HepG2 (cell line): Measurements from ENCODE around the gene NAA38. TPM values are rescaled to one million over a fixed set of nuclear protein-coding genes. Genes with fewer than 3 reads are reported as not detected.

Source experiments
- JARID2 ChIP-seq: sonication (generic); formaldehyde crosslinking; IDR thresholded peaks from 2 replicates; pipeline ENCODE4 v1.8.1; 2023; ENCODE audit warnings: missing genetic modification reagents, inconsistent platforms; ENCODE audit not compliant: insufficient replicate concordance
- YEATS4 ChIP-seq: sonication (generic); formaldehyde crosslinking; IDR thresholded peaks from 2 replicates; pipeline ENCODE4 v1.4.0; 2020; ENCODE audit warnings: missing genetic modification reagents, borderline replicate concordance
- ZBTB42 ChIP-seq: sonication (generic); formaldehyde crosslinking; IDR thresholded peaks from 2 replicates; pipeline ENCODE4 v1.5.0; 2020; ENCODE audit warnings: mild to moderate bottlenecking, missing genetic modification reagents
- ZNF577 ChIP-seq: sonication (generic); formaldehyde crosslinking; IDR thresholded peaks from 2 replicates; pipeline ENCODE4 v1.4.0; 2020; ENCODE audit warnings: mild to moderate bottlenecking, low read depth, missing genetic modification reagents, borderline replicate concordance
- polyA plus RNA-seq, 8 experiments: library from polyadenylated mRNA; depleted of rRNA in 3 of 8; stranded (reverse) in 7 of 8; unstranded in 1 of 8; fragments of >200 nt; fragmentation: Illumina TruSeq in 4 of 8; extraction: Trizol in 4 of 8; gene quantifications; 2 replicates each; pipeline versions ENCODE4 v1.2.1 to v1.2.3, GENCODE V29; 2011 to 2016; ENCODE audit warnings: low read depth in 4 of 8, missing spikeins in 1 of 8, mixed read lengths in 1 of 8; ENCODE audit not compliant: insufficient read depth in 1 of 8
- total RNA-seq, 5 experiments: library from RNA; depleted of rRNA; stranded (reverse); fragments of >200 nt; fragmentation: Illumina TruSeq; extraction: Trizol; gene quantifications; 2 replicates each; pipeline ENCODE4 v1.2.3, GENCODE V29; 2016; ENCODE audit warnings: low read depth in 1 of 5
- TF ChIP-seq, protein P1 (sequence below): sonication (generic); formaldehyde crosslinking; IDR thresholded peaks from 2 replicates; pipeline ENCODE4 v1.5.1; 2020; ENCODE audit warnings: mild to moderate bottlenecking, missing genetic modification reagents, borderline replicate concordance
- TF ChIP-seq, protein P2 (sequence below): sonication (generic); formaldehyde crosslinking; IDR thresholded peaks from 2 replicates; pipeline ENCODE4 v1.4.0; 2020; ENCODE audit warnings: mild to moderate bottlenecking, missing genetic modification reagents
- TF ChIP-seq, protein P3 (sequence below): sonication (generic); formaldehyde crosslinking; IDR thresholded peaks from 2 replicates; pipeline ENCODE4 v1.5.0; 2020; ENCODE audit warnings: mild to moderate bottlenecking, missing genetic modification reagents

NAA38 gene
- total and polyA plus RNA-seq, 2 of the 13 experiments (the other 11 are each of a cell fraction or from before 2014, with no cell fraction given): 46.9 to 91.6 TPM

GRCh38 chr17:7859028-7859427, 1.7 kb upstream of the NAA38 start (continued):
- TF ChIP-seq, protein P1, sequence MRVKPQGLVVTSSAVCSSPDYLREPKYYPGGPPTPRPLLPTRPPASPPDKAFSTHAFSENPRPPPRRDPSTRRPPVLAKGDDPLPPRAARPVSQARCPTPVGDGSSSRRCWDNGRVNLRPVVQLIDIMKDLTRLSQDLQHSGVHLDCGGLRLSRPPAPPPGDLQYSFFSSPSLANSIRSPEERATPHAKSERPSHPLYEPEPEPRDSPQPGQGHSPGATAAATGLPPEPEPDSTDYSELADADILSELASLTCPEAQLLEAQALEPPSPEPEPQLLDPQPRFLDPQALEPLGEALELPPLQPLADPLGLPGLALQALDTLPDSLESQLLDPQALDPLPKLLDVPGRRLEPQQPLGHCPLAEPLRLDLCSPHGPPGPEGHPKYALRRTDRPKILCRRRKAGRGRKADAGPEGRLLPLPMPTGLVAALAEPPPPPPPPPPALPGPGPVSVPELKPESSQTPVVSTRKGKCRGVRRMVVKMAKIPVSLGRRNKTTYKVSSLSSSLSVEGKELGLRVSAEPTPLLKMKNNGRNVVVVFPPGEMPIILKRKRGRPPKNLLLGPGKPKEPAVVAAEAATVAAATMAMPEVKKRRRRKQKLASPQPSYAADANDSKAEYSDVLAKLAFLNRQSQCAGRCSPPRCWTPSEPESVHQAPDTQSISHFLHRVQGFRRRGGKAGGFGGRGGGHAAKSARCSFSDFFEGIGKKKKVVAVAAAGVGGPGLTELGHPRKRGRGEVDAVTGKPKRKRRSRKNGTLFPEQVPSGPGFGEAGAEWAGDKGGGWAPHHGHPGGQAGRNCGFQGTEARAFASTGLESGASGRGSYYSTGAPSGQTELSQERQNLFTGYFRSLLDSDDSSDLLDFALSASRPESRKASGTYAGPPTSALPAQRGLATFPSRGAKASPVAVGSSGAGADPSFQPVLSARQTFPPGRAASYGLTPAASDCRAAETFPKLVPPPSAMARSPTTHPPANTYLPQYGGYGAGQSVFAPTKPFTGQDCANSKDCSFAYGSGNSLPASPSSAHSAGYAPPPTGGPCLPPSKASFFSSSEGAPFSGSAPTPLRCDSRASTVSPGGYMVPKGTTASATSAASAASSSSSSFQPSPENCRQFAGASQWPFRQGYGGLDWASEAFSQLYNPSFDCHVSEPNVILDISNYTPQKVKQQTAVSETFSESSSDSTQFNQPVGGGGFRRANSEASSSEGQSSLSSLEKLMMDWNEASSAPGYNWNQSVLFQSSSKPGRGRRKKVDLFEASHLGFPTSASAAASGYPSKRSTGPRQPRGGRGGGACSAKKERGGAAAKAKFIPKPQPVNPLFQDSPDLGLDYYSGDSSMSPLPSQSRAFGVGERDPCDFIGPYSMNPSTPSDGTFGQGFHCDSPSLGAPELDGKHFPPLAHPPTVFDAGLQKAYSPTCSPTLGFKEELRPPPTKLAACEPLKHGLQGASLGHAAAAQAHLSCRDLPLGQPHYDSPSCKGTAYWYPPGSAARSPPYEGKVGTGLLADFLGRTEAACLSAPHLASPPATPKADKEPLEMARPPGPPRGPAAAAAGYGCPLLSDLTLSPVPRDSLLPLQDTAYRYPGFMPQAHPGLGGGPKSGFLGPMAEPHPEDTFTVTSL (CRISPR knock-in tag): no peak
- no peak for TF ChIP-seq ZNF577
- no peak for TF ChIP-seq JARID2 (CRISPR knock-in tag)
- no peak for TF ChIP-seq YEATS4 (CRISPR knock-in tag)
- TF ChIP-seq, protein P2, sequence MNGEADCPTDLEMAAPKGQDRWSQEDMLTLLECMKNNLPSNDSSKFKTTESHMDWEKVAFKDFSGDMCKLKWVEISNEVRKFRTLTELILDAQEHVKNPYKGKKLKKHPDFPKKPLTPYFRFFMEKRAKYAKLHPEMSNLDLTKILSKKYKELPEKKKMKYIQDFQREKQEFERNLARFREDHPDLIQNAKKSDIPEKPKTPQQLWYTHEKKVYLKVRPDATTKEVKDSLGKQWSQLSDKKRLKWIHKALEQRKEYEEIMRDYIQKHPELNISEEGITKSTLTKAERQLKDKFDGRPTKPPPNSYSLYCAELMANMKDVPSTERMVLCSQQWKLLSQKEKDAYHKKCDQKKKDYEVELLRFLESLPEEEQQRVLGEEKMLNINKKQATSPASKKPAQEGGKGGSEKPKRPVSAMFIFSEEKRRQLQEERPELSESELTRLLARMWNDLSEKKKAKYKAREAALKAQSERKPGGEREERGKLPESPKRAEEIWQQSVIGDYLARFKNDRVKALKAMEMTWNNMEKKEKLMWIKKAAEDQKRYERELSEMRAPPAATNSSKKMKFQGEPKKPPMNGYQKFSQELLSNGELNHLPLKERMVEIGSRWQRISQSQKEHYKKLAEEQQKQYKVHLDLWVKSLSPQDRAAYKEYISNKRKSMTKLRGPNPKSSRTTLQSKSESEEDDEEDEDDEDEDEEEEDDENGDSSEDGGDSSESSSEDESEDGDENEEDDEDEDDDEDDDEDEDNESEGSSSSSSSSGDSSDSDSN: no peak
- TF ChIP-seq, protein P3, sequence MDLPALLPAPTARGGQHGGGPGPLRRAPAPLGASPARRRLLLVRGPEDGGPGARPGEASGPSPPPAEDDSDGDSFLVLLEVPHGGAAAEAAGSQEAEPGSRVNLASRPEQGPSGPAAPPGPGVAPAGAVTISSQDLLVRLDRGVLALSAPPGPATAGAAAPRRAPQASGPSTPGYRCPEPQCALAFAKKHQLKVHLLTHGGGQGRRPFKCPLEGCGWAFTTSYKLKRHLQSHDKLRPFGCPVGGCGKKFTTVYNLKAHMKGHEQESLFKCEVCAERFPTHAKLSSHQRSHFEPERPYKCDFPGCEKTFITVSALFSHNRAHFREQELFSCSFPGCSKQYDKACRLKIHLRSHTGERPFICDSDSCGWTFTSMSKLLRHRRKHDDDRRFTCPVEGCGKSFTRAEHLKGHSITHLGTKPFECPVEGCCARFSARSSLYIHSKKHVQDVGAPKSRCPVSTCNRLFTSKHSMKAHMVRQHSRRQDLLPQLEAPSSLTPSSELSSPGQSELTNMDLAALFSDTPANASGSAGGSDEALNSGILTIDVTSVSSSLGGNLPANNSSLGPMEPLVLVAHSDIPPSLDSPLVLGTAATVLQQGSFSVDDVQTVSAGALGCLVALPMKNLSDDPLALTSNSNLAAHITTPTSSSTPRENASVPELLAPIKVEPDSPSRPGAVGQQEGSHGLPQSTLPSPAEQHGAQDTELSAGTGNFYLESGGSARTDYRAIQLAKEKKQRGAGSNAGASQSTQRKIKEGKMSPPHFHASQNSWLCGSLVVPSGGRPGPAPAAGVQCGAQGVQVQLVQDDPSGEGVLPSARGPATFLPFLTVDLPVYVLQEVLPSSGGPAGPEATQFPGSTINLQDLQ: no peak
- TF ChIP-seq ZBTB42 (CRISPR knock-in tag): no peak
